Thyroid gland (tissue), 4 donors: Measurements from ENCODE around the gene TUBGCP3. TPM values are rescaled to one million over a fixed set of nuclear protein-coding genes. Genes with fewer than 3 reads are reported as not detected.

ENCODE experiments used
- DNase-seq, 2 donors: peaks; one replicate each; pipeline ENCODE4 v3.0.0-alpha.2; 2019
- H3K27ac ChIP-seq, 3 donors: fragments of 200-600 bp; sonication (generic); 1 replicate in 2 of 3; 2 replicates in 1 of 3; pipeline ENCODE4 v1.5.1; 2016 to 2019; ENCODE audit warnings: mild to moderate bottlenecking in 1 of 3, moderate library complexity in 1 of 3
- H3K27me3 ChIP-seq: fragments of 200-600 bp; sonication (generic); one replicate; pipeline ENCODE4 v1.5.1; 2019
- H3K36me3 ChIP-seq, 2 donors: fragments of 200-600 bp; sonication (generic); one replicate each; pipeline ENCODE4 v1.5.1; 2016 to 2019
- H3K4me1 ChIP-seq, 2 donors: fragments of 200-600 bp; sonication (generic); one replicate each; pipeline ENCODE4 v1.5.1; 2017 to 2019
- H3K4me3 ChIP-seq, 3 donors: fragments of 200-600 bp; sonication (generic); replicated peaks in 1 of 3; 1 replicate in 2 of 3; 2 replicates in 1 of 3; pipeline ENCODE4 v1.5.1; 2016; ENCODE audit warnings: mild to moderate bottlenecking in 1 of 3
- H3K9me3 ChIP-seq: fragments of 200-600 bp; sonication (generic); one replicate; pipeline ENCODE4 v1.5.1; 2017
- POLR2A ChIP-seq, 2 donors: fragments of 450-650 bp; IDR thresholded peaks; one replicate each; pipeline ENCODE4 v1.6.1; 2017; ENCODE audit warnings: antibody characterized with exemption in 2 of 2, mild to moderate bottlenecking in 2 of 2, moderate library complexity in 1 of 2
- WGBS, 2 donors: methylation state at CpG; one replicate each; pipeline ENCODE4 v1.1.5; 2017; 5-methylcytosine and 5-hydroxymethylcytosine counted together
- intact Hi-C: fragments of 100-400 bp; cut with DNase I; formaldehyde crosslinking; loops from one replicate; pipeline ENCODE4 v1.15.1; 2023
- total RNA-seq, 4 donors: library from RNA; depleted of rRNA; stranded (reverse); fragments of >200 nt; gene quantifications; one replicate each; pipeline ENCODE4 v1.2.3, GENCODE V29; 2016
- TF ChIP-seq, protein P1 (sequence below), 6 experiments: fragments of 200-600 bp in 3 of 6; fragments of 450-650 bp in 3 of 6; sonication (generic) in 3 of 6; IDR thresholded peaks; one replicate each; pipeline ENCODE4 v1.5.1; 2016 to 2019; ENCODE audit warnings: antibody characterized with exemption in 6 of 6, mild to moderate bottlenecking in 2 of 6, inconsistent platforms in 1 of 6, moderate library complexity in 1 of 6

Gene TUBGCP3
- total RNA-seq, 4 donors from 2014 or later, result 27.4 to 49.1 (median 36.0) TPM

- Histone ChIP-seq H3K27me3 (no peaks in the 10 kb centered on the region), H3K4me1 (no peaks in the 10 kb centered on the region), H3K36me3 (peaks cover 21 to 36% of the 10 kb centered on the region in 2 donors), H3K4me3 (no peak overlapping the region), H3K9me3 (no peaks in the 10 kb centered on the region), H3K27ac (no peak overlapping the region)
- 85 to 94% methylated on average over 3 of the region's 3 CpGs for WGBS, 2 donors
- DNase-seq, result no peak
- intact Hi-C loops, result no loop called here
- TF ChIP-seq, protein P1, sequence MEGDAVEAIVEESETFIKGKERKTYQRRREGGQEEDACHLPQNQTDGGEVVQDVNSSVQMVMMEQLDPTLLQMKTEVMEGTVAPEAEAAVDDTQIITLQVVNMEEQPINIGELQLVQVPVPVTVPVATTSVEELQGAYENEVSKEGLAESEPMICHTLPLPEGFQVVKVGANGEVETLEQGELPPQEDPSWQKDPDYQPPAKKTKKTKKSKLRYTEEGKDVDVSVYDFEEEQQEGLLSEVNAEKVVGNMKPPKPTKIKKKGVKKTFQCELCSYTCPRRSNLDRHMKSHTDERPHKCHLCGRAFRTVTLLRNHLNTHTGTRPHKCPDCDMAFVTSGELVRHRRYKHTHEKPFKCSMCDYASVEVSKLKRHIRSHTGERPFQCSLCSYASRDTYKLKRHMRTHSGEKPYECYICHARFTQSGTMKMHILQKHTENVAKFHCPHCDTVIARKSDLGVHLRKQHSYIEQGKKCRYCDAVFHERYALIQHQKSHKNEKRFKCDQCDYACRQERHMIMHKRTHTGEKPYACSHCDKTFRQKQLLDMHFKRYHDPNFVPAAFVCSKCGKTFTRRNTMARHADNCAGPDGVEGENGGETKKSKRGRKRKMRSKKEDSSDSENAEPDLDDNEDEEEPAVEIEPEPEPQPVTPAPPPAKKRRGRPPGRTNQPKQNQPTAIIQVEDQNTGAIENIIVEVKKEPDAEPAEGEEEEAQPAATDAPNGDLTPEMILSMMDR (IDR thresholded peaks at IDR 0.05), result no peak
- TF ChIP-seq POLR2A (IDR thresholded peaks at IDR 0.05), result no peak
These were observed 66.8 kb downstream of the TUBGCP3 start for GRCh38 chr13:112521073-112521685.

DNA sequence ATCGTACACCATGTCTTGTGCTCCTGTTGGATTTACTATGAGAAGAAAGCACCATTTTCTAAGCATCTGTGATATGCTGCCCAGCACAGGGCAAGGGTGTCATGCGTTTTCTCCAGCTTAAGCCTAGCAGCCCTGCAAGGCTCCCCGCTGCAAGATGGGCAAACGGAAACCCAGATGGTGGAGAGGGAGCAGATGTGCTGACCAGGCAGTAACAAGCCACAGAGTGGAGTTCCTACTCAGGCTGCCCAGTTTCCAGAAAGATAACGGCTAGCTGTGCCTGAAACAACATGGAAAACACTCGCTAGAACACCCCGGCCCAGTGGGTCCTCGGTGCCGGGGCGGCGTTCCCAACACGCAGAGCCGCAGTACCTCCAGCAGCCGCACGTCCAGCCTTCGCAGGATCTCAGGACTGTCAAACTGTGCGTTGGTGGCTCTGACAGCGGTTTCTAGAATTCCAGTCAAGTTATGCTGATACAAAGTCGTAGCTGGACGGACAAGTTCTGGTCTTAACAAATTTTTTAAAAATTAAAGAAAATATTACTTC lies 68.4 kb downstream of the TUBGCP3 start:
- TF ChIP-seq, protein P1 (IDR thresholded peaks at IDR 0.05), result no peak
- no peak for TF ChIP-seq POLR2A (IDR thresholded peaks at IDR 0.05)
- no peak overlapping the region for H3K27ac ChIP-seq
- peaks cover 32 to 41% of the 10 kb centered on the region in 2 donors for H3K36me3 ChIP-seq
- no peaks in the 10 kb centered on the region for H3K4me1 ChIP-seq
- H3K9me3 ChIP-seq, result no peaks in the 10 kb centered on the region
- no peak overlapping the region for H3K4me3 ChIP-seq
- 96 to 97% methylated on average over 20 of the region's 20 CpGs for WGBS, 2 donors
- intact Hi-C loops, result no loop called here
- no peaks in the 10 kb centered on the region for H3K27me3 ChIP-seq
- no peak for DNase-seq

GRCh38 chr13:112516218-112516617 lies 71.7 kb downstream of the TUBGCP3 start:
- TF ChIP-seq, protein P1 (IDR thresholded peaks at IDR 0.05), result no peak
- no peak for TF ChIP-seq POLR2A (IDR thresholded peaks at IDR 0.05)
- DNase-seq, result no peak
- Histone ChIP-seq H3K9me3 (no peaks in the 10 kb centered on the region), H3K27ac (no peak overlapping the region), H3K4me1 (peaks cover 8 to 10% of the 10 kb centered on the region in 2 donors), H3K36me3 (peaks cover 22 to 37% of the 10 kb centered on the region in 2 donors), H3K27me3 (no peaks in the 10 kb centered on the region), H3K4me3 (no peak overlapping the region)
- 96 to 97% methylated on average over 13 of the region's 13 CpGs for WGBS, 2 donors
- intact Hi-C loops, result no loop called here

DNA sequence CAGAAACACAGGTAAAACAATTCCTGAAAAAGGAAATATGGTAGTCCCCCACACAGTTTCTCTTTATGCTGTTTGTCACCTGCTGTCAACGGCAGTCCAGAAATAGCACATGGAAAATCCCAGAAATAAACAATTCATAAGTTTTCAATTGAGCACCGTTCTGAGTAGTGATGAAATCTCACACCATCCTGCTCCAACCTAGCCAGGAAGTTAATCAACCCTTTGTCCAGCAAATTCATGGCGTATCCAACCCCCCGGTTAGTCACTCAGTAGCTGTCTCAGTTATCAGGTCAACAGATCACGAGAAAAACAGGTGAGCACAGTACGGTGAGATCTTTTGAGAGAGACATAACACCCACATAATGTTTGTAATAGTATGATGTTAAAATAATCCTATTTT lies 74.2 kb downstream of the TUBGCP3 start:
- Histone ChIP-seq H3K27ac (no peak overlapping the region), H3K27me3 (no peaks in the 10 kb centered on the region), H3K4me1 (peaks cover 24 to 32% of the 10 kb centered on the region in 2 donors), H3K9me3 (no peaks in the 10 kb centered on the region), H3K4me3 (no peak overlapping the region), H3K36me3 (peaks cover 22 to 28% of the 10 kb centered on the region in 2 donors)
- intact Hi-C loops, result no loop called here
- DNase-seq, result no peak
- 86 to 88% methylated on average over 6 of the region's 6 CpGs for WGBS, 2 donors
- no peak for TF ChIP-seq POLR2A (IDR thresholded peaks at IDR 0.05)
- TF ChIP-seq, protein P1 (IDR thresholded peaks at IDR 0.05), result no peak

GRCh38 chr13:112510987-112511685 lies 76.8 kb downstream of the TUBGCP3 start:
- 55 to 63% methylated on average over 10 of the region's 10 CpGs for WGBS, 2 donors
- TF ChIP-seq, protein P1 (IDR thresholded peaks at IDR 0.05), result no peak
- no peak for TF ChIP-seq POLR2A (IDR thresholded peaks at IDR 0.05)
- intact Hi-C loops, result no loop called here
- DNase-seq, result peak; percentile 55 to 61
- H3K36me3 ChIP-seq, result peaks cover 10 to 12% of the 10 kb centered on the region in 2 donors
- no peak overlapping the region for H3K4me3 ChIP-seq
- H3K27ac ChIP-seq, result peak overlapping the region in 1 of 3 donors; percentile 28
- H3K27me3 ChIP-seq, result no peaks in the 10 kb centered on the region
- peaks cover 24 to 32% of the 10 kb centered on the region in 2 donors for H3K4me1 ChIP-seq
- no peaks in the 10 kb centered on the region for H3K9me3 ChIP-seq
